SK-N-SH (cell line): Measurements from ENCODE around the gene TOPAZ1.

Experiments used
- CTCF ChIP-seq: fragments of 200-600 bp; sonication (generic); IDR thresholded peaks from 2 replicates; pipeline ENCODE4 v1.6.1; 2017; ENCODE audit warnings: antibody characterized with exemption, mild to moderate bottlenecking, moderate library complexity
- EP300 ChIP-seq, 2 experiments: IDR thresholded peaks; 2 replicates each; pipeline versions ENCODE4 v1.4.0 to v1.6.1; 2012; ENCODE audit warnings: borderline replicate concordance in 1 of 2, low read depth in 1 of 2, low read length in 1 of 2
- MAX ChIP-seq: IDR thresholded peaks from 2 replicates; pipeline ENCODE4 v1.4.0; 2012; ENCODE audit warnings: low read depth
- NRF1 ChIP-seq: IDR thresholded peaks from 2 replicates; pipeline ENCODE4 v1.6.1; 2012; ENCODE audit warnings: low read depth, mild to moderate bottlenecking, low read length
- PBX3 ChIP-seq: IDR thresholded peaks from 2 replicates; pipeline ENCODE4; 2012
- TAF1 ChIP-seq: IDR thresholded peaks from 2 replicates; pipeline ENCODE4 v1.6.1; 2012; ENCODE audit warnings: low read depth, mild to moderate bottlenecking, low read length, moderate library complexity, borderline replicate concordance
- YY1 ChIP-seq: IDR thresholded peaks from 2 replicates; pipeline ENCODE4 v1.4.0; 2012; ENCODE audit warnings: low read depth, mild to moderate bottlenecking

- TF ChIP-seq MAX (no peak), YY1 (no peak), CTCF (no peak), PBX3 (no peak), TAF1 (no peak), EP300 (IDR thresholded peaks at IDR 0.05; ENCODE audit: borderline replicate concordance in 1 of 2, low read depth in 1 of 2, low read length in 1 of 2) (no peak), NRF1 (no peak)
These were observed 17.6 kb upstream of the TOPAZ1 start for GRCh38 chr3:44224131-44224530.
